Measurements from ENCODE around the gene HBQ1.
"Not testable (repeated sequence)": the region's sequence is repeated elsewhere in the genome, so short reads cannot be mapped to it uniquely, and the experiment has no call there.

HBQ1 gene

DNA sequence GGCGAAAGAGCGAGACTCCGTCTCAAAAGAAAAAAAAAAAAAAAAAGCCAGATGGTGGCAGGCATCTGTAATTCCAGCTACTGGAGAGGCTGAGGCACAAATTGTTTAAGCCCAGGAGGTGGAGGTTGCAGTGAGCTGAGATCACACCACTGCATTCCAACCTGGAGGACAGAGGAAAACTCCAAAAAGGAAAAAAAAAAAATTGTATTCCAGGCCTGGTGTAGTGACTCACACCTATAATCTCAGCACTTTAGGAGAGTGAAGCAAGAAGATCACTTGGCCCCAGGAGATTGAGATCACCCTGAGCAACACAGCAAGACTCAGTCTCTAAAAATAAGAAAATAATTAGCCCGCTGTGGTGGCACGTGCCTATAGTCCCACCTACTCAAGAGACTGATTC lies 20.1 kb downstream of the HBQ1 start (continued):
- TF ChIP-seq GLIS2 (tag by site-specific recombination; IDR thresholded peaks at IDR 0.05), result no peak
- no peak for TF ChIP-seq ZNF654 (tag by site-specific recombination; IDR thresholded peaks at IDR 0.05; ENCODE audit: low read depth)
- TF ChIP-seq ZNF23 (tag by site-specific recombination; IDR thresholded peaks at IDR 0.05; ENCODE audit: borderline replicate concordance), result no peak
- TF ChIP-seq SCRT1 (tag by site-specific recombination; IDR thresholded peaks at IDR 0.05; ENCODE audit: borderline replicate concordance), result no peak
- TF ChIP-seq ZXDB (tag by site-specific recombination; IDR thresholded peaks at IDR 0.05), result no peak
- TF ChIP-seq HOXA7 (CRISPR knock-in tag; IDR thresholded peaks at IDR 0.05; ENCODE audit: borderline replicate concordance), result no peak
- peak; percentile 67; the same call in 1 of the 2 replicates for TF ChIP-seq OSR2 (tag by site-specific recombination; IDR thresholded peaks at IDR 0.05)
- TF ChIP-seq, protein P1, sequence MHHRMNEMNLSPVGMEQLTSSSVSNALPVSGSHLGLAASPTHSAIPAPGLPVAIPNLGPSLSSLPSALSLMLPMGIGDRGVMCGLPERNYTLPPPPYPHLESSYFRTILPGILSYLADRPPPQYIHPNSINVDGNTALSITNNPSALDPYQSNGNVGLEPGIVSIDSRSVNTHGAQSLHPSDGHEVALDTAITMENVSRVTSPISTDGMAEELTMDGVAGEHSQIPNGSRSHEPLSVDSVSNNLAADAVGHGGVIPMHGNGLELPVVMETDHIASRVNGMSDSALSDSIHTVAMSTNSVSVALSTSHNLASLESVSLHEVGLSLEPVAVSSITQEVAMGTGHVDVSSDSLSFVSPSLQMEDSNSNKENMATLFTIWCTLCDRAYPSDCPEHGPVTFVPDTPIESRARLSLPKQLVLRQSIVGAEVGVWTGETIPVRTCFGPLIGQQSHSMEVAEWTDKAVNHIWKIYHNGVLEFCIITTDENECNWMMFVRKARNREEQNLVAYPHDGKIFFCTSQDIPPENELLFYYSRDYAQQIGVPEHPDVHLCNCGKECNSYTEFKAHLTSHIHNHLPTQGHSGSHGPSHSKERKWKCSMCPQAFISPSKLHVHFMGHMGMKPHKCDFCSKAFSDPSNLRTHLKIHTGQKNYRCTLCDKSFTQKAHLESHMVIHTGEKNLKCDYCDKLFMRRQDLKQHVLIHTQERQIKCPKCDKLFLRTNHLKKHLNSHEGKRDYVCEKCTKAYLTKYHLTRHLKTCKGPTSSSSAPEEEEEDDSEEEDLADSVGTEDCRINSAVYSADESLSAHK (tag by site-specific recombination; IDR thresholded peaks at IDR 0.05), result no peak
- TF ChIP-seq ZNF707 (tag by site-specific recombination; IDR thresholded peaks at IDR 0.05), result 0 out of 2 replicates have a peak, but pooled peaks have one; percentile 16
- TF ChIP-seq ZNF830 (tag by site-specific recombination; IDR thresholded peaks at IDR 0.05; ENCODE audit: low read depth), result no peak
- TF ChIP-seq ZNF324 (tag by site-specific recombination; IDR thresholded peaks at IDR 0.05), result no peak
- TF ChIP-seq, protein P2, sequence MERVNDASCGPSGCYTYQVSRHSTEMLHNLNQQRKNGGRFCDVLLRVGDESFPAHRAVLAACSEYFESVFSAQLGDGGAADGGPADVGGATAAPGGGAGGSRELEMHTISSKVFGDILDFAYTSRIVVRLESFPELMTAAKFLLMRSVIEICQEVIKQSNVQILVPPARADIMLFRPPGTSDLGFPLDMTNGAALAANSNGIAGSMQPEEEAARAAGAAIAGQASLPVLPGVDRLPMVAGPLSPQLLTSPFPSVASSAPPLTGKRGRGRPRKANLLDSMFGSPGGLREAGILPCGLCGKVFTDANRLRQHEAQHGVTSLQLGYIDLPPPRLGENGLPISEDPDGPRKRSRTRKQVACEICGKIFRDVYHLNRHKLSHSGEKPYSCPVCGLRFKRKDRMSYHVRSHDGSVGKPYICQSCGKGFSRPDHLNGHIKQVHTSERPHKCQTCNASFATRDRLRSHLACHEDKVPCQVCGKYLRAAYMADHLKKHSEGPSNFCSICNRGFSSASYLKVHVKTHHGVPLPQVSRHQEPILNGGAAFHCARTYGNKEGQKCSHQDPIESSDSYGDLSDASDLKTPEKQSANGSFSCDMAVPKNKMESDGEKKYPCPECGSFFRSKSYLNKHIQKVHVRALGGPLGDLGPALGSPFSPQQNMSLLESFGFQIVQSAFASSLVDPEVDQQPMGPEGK (tag by site-specific recombination; IDR thresholded peaks at IDR 0.05), result 0 out of 2 replicates have a peak, but pooled peaks have one; percentile 13
- TF ChIP-seq REPIN1 (tag by site-specific recombination; IDR thresholded peaks at IDR 0.05; ENCODE audit: low read depth), result no peak
- no peak for TF ChIP-seq ZNF10 (tag by site-specific recombination; IDR thresholded peaks at IDR 0.05)
- TF ChIP-seq FEZF1 (tag by site-specific recombination; IDR thresholded peaks at IDR 0.05), result no peak
- no peak for TF ChIP-seq ZNF174 (tag by site-specific recombination; IDR thresholded peaks at IDR 0.05)
- TF ChIP-seq KLF17 (tag by site-specific recombination; IDR thresholded peaks at IDR 0.05), result no peak

DNA sequence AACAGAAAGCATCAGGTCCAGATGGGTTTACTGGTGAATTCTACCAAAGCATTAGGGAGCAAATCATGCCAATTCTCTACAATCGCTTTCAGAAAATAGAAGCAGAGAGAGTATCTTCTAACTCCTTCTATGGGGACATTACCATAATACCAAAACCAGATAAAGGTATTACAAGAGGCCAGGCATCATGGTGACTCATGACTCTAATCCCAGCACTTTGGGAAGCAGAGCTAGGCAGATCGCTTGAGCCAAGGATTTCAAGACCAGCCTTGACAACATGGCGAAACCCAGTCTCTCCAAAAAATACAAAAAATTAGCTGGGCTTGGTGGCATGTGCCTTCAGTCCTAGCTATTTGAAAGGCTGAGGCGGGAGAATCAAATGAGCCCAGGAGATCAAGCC lies 23.0 kb downstream of the HBQ1 start:
- ChIA-PET POLR2A (no interaction called here), CTCF (no interaction called here)
- H3K4me1 ChIP-seq (ENCODE audit: control insufficient read depth, insufficient read depth, low read length), result no peaks in the 10 kb centered on the region
- H3K36me3 ChIP-seq (ENCODE audit: control insufficient read depth in 2 of 2, insufficient read depth in 1 of 2, low read length in 2 of 2), result peaks cover 72 to 83% of the 10 kb centered on the region in 2 experiments
- TF ChIP-seq ZNF529 (tag by site-specific recombination; IDR thresholded peaks at IDR 0.05; ENCODE audit: insufficient replicate concordance), result no peak
- TF ChIP-seq ZNF776 (tag by site-specific recombination; IDR thresholded peaks at IDR 0.05; ENCODE audit: borderline replicate concordance), result no peak
- no peak for TF ChIP-seq ZNF645 (tag by site-specific recombination; IDR thresholded peaks at IDR 0.05)
- TF ChIP-seq ZNF473 (tag by site-specific recombination; IDR thresholded peaks at IDR 0.05), result no peak
- no peak overlapping the region for H3K27ac ChIP-seq (ENCODE audit: extremely low read depth, low read depth, low read length)
- no peaks in the 10 kb centered on the region for H3K9me3 ChIP-seq (ENCODE audit: control insufficient read depth, insufficient read depth, low read depth, low read length)
- H3K4me3 ChIP-seq (ENCODE audit: low read depth, low read length), result no peak overlapping the region

- POLR2A ChIA-PET; H3K9me3 ChIP-seq (ENCODE audit: control insufficient read depth, insufficient read depth, low read depth, low read length); H3K4me1 ChIP-seq (ENCODE audit: control insufficient read depth, insufficient read depth, low read length); H3K4me3 ChIP-seq (ENCODE audit: low read depth, low read length); H3K27ac ChIP-seq (ENCODE audit: extremely low read depth, low read depth, low read length): not testable (repeated sequence)
- CTCF ChIA-PET, result interaction anchor here (0.6 to 1.4 kb wide), 2 partner anchors 22 to 188 kb away, joined by 3 to 4 read pairs; no protein-coding TSS in a partner anchor
- peaks cover 68 to 83% of the 10 kb centered on the region in 2 experiments for H3K36me3 ChIP-seq (ENCODE audit: control insufficient read depth in 2 of 2, insufficient read depth in 1 of 2, low read length in 2 of 2)
Observed at GRCh38 chr16:204046-204445, 23.8 kb downstream of the HBQ1 start.

GRCh38 chr16:209359-209758 lies 29.1 kb downstream of the HBQ1 start:
- H3K36me3 ChIP-seq (ENCODE audit: control insufficient read depth in 2 of 2, insufficient read depth in 1 of 2, low read length in 2 of 2), result peaks cover 46 to 97% of the 10 kb centered on the region in 2 experiments

More at GRCh38 chr16:209359-209758, 29.1 kb downstream of the HBQ1 start:
- ChIA-PET POLR2A (interaction anchor here (1.1 kb wide), 1 partner anchor 120 kb away, joined by 3 read pairs; no protein-coding TSS in a partner anchor), CTCF (interaction anchor here (0.6 to 1.2 kb wide), 5 partner anchors 9 to 1618 kb away, joined by 3 to 5 read pairs (median 3); partner anchors contain the start of gene FAHD1)
- H3K4me3 ChIP-seq (ENCODE audit: low read depth, low read length); H3K4me1 ChIP-seq (ENCODE audit: control insufficient read depth, insufficient read depth, low read length); H3K9me3 ChIP-seq (ENCODE audit: control insufficient read depth, insufficient read depth, low read depth, low read length); H3K27ac ChIP-seq (ENCODE audit: extremely low read depth, low read depth, low read length): not testable (repeated sequence)
